ENCODE data around the gene MBNL1. TPM values are rescaled to one million over a fixed set of nuclear protein-coding genes. Genes with fewer than 3 reads are reported as not detected.

The MBNL1 gene
- total RNA-seq, 4 donors from 2014 or later = 190 to 279 (median 216) TPM

GRCh38 chr3:152459118-152459515, 190.4 kb downstream of the MBNL1 start:
- Histone ChIP-seq H3K27me3 (no peaks in the 10 kb centered on the region), H3K4me1 (no peaks in the 10 kb centered on the region), H3K36me3 (peaks cover 12 to 25% of the 10 kb centered on the region in 2 donors), H3K9me3 (no peaks in the 10 kb centered on the region), H3K4me3 (replicated peaks in 1 of 3) (no peak overlapping the region), H3K27ac (no peak overlapping the region)
- WGBS, 2 donors = 96% methylated on average over 2 of the region's 2 CpGs
- intact Hi-C loops (cut with DNase I) = no loop called here
- no peak for TF ChIP-seq CTCF (IDR thresholded peaks at IDR 0.05)
- no peak for TF ChIP-seq POLR2A (IDR thresholded peaks at IDR 0.05)
- DNase-seq = no peak

DNA sequence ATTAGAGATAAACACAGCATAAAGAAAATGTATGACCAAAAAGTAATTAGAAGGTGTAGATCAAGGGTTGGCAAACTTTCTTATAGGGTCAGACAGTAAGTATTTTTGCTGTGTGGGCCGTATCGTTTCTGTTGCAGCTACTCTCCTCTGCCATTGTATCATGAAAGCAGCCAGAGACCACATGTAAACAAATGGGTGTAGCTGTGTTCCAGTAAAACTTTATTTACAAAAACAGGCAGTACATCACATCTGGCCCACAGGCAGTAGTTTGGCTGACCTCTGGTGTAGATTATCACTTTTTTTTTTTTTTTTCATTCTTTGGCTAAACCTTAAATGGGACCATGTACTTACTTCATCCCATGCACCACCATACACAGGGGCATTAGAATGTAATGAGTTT, 190.8 kb downstream of the MBNL1 start:
- Histone ChIP-seq H3K4me1 (no peaks in the 10 kb centered on the region), H3K27ac (no peak overlapping the region), H3K4me3 (replicated peaks in 1 of 3) (no peak overlapping the region), H3K9me3 (no peaks in the 10 kb centered on the region), H3K27me3 (no peaks in the 10 kb centered on the region), H3K36me3 (peaks cover 12 to 25% of the 10 kb centered on the region in 2 donors)
- intact Hi-C loops (cut with DNase I) = no loop called here
- TF ChIP-seq CTCF (IDR thresholded peaks at IDR 0.05) = no peak
- no peak for TF ChIP-seq POLR2A (IDR thresholded peaks at IDR 0.05)
- WGBS, 2 donors = 92 to 98% methylated on average over 2 of the region's 2 CpGs
- no peak for DNase-seq

DNA sequence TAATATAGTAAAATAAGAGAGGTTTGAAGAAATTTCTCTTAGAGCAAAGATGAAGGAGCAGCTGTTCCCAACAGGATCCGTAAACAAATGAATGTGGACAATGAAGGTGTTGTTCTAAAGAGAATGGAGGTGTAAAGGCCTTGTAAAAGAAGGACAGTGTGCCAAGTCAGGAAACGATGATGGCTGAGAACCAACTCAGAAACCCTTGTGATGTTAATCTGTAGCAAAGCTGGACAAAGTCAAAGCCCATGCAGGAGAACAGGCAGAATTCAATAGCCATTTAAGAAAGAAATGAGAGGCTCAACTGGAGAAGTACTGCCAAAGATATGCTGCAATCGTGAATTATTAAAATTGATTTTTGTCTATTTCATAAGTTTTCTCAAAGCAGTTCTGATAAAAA, 192.2 kb downstream of the MBNL1 start:
- Histone ChIP-seq H3K36me3 (peaks cover 12 to 25% of the 10 kb centered on the region in 2 donors), H3K27me3 (no peaks in the 10 kb centered on the region), H3K4me1 (no peaks in the 10 kb centered on the region), H3K9me3 (no peaks in the 10 kb centered on the region), H3K4me3 (replicated peaks in 1 of 3) (no peak overlapping the region), H3K27ac (no peak overlapping the region)
- TF ChIP-seq CTCF (IDR thresholded peaks at IDR 0.05) (no peak), POLR2A (IDR thresholded peaks at IDR 0.05) (no peak)
- intact Hi-C loops (cut with DNase I) = no loop called here
- DNase-seq = no peak
- 66 to 70% methylated on average over 3 of the region's 3 CpGs for WGBS, 2 donors

GRCh38 chr3:152461460-152461859, 192.7 kb downstream of the MBNL1 start:
- Histone ChIP-seq H3K27ac (no peak overlapping the region), H3K4me3 (replicated peaks in 1 of 3) (no peak overlapping the region), H3K36me3 (peaks cover 7 to 21% of the 10 kb centered on the region in 2 donors), H3K4me1 (no peaks in the 10 kb centered on the region), H3K9me3 (no peaks in the 10 kb centered on the region), H3K27me3 (no peaks in the 10 kb centered on the region)
- DNase-seq = no peak
- WGBS, 2 donors = 97 to 100% methylated on average over 1 of the region's 1 CpG
- TF ChIP-seq POLR2A (IDR thresholded peaks at IDR 0.05) = no peak
- TF ChIP-seq CTCF (IDR thresholded peaks at IDR 0.05) = no peak
- intact Hi-C loops (cut with DNase I) = no loop called here

GRCh38 chr3:152466784-152467183, 198.1 kb downstream of the MBNL1 start:
- Histone ChIP-seq H3K27ac (no peak overlapping the region), H3K4me3 (replicated peaks in 1 of 3) (no peak overlapping the region), H3K27me3 (no peaks in the 10 kb centered on the region), H3K36me3 (peaks cover 7 to 11% of the 10 kb centered on the region in 2 donors), H3K9me3 (no peaks in the 10 kb centered on the region), H3K4me1 (no peaks in the 10 kb centered on the region)
- 76 to 78% methylated on average over 7 of the region's 7 CpGs for WGBS, 2 donors
- TF ChIP-seq POLR2A (IDR thresholded peaks at IDR 0.05) (no peak), CTCF (IDR thresholded peaks at IDR 0.05) (peak in 3 of 6 experiments; percentile 25 to 43 (median 31))
- intact Hi-C loops (cut with DNase I) = no loop called here
- DNase-seq = no peak
